Measurements from ENCODE around the gene DNASE1.

Gene DNASE1

DNA sequence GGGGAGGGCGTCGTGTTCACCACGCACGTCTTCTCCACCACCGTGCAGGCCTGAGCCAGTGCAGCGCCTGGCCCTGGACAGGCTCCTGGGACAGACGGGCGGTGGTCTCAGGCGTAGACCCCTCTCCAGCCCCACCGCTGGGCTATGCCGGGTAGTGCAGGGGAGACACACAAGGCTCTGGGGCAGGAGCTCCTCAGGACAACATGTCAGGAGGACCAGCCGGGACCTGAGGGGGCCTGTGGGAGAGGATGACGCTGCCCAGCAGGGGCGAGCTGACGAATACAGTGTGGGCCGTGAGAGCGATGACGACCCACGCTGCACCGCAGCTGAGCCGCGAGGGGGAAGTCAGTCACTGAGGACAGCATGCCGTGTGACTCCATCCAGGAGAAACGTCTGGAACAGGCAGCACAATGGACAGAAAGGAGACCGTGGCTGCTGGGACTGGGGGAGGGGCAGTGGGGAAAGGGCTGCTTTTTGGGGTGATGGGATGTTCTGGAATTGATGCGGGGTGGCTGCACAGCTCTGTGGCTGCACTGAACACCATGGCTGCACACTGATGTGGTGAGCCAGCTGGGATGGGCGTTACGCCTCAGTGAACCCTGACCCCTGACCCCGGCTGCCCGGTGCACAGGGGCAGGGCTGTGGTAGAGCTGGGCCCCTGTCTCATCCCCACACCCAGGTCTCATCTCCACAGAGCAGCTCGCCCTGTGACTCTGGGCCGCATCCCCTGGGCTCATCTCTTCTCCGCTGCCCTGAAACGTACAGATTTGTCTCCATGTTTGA lies 20.2 kb downstream of the DNASE1 start:
- H3K4me1 ChIP-seq, result peaks cover 0 to 4% (median 0%) of the 10 kb centered on the region in 10 experiments; a peak in 4 of 20 replicates
- no peak overlapping the region for H3K27ac ChIP-seq
- H3K4me2 ChIP-seq, result no peak overlapping the region
- H4K20me1 ChIP-seq, result peaks cover 0 to 75% (median 0%) of the 10 kb centered on the region in 11 experiments; a peak in 8 of 22 replicates
- H3K9ac ChIP-seq, result no peak overlapping the region
- peaks cover 82 to 100% (median 94%) of the 10 kb centered on the region in 11 experiments for H3K36me3 ChIP-seq
- TF ChIP-seq Cebpa-rat (IDR thresholded peaks at IDR 0.05), result no peak
- no peaks in the 10 kb centered on the region for H3K27me3 ChIP-seq
- H3K9me3 ChIP-seq (replicated peaks in 1 of 11), result no peaks in the 10 kb centered on the region
- H3K4me3 ChIP-seq, result no peak overlapping the region

DNA sequence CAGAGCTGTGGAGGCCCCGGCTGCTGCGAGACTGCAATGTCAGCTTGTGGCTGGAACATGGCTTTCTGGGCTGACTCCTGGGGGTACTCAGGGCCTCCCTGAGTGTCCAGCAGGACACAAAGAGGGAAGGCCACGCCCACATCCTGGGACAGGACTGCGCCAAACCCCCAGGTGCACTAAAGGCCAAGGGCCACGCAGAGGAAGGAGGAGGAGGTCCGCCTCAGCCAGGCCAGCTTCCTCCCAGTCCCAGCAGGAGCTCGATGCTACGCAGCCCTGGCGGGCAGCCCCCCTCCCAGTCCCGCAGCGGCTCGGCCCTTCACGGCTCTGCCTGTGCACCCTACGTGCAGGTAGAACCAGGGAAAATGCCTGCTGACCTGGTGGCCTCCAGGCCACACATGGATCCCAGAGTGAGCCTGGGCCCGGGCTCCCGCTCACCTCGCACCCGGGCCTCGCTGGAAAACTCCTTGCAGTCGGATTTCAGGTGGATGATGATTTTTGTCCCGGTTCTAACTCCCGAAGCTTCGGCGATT lies 21.2 kb downstream of the DNASE1 start:
- Histone ChIP-seq H3K9me3 (replicated peaks in 1 of 11) (no peaks in the 10 kb centered on the region), H3K4me3 (no peak overlapping the region), H4K20me1 (peaks cover 0 to 77% (median 5%) of the 10 kb centered on the region in 11 experiments; a peak in 10 of 22 replicates), H3K27me3 (no peaks in the 10 kb centered on the region), H3K9ac (no peak overlapping the region), H3K4me1 (peaks cover 0 to 3% (median 0%) of the 10 kb centered on the region in 10 experiments; a peak in 4 of 20 replicates), H3K36me3 (peaks cover 89 to 100% (median 99%) of the 10 kb centered on the region in 11 experiments), H3K27ac (no peak overlapping the region), H3K4me2 (no peak overlapping the region)
- no peak for TF ChIP-seq Cebpa-rat (IDR thresholded peaks at IDR 0.05)

GRCh38 chr16:3677994-3678393 lies 23.5 kb downstream of the DNASE1 start:
- Histone ChIP-seq H3K36me3 (peaks cover 92 to 100% (median 98%) of the 10 kb centered on the region in 11 experiments), H3K4me1 (peaks cover 0 to 6% (median 0%) of the 10 kb centered on the region in 10 experiments; a peak in 3 of 20 replicates), H3K4me3 (no peak overlapping the region), H3K9ac (no peak overlapping the region), H3K9me3 (replicated peaks in 1 of 11) (no peaks in the 10 kb centered on the region), H3K27ac (no peak overlapping the region), H3K4me2 (no peak overlapping the region), H3K27me3 (no peaks in the 10 kb centered on the region), H4K20me1 (peaks cover 0 to 59% (median 7%) of the 10 kb centered on the region in 11 experiments; a peak in 10 of 22 replicates)
- TF ChIP-seq Cebpa-rat (IDR thresholded peaks at IDR 0.05), result no peak

- no peaks in the 10 kb centered on the region for H3K27me3 ChIP-seq
- peaks cover 0 to 6% (median 0%) of the 10 kb centered on the region in 10 experiments; a peak in 3 of 20 replicates for H3K4me1 ChIP-seq
- no peaks in the 10 kb centered on the region for H3K9me3 ChIP-seq (replicated peaks in 1 of 11)
- peaks cover 0 to 43% (median 7%) of the 10 kb centered on the region in 11 experiments; a peak in 7 of 22 replicates for H4K20me1 ChIP-seq
- H3K4me3 ChIP-seq, result no peak overlapping the region
- TF ChIP-seq Cebpa-rat (IDR thresholded peaks at IDR 0.05), result no peak
- no peak overlapping the region for H3K27ac ChIP-seq
- peaks cover 94 to 100% (median 98%) of the 10 kb centered on the region in 11 experiments for H3K36me3 ChIP-seq
- H3K4me2 ChIP-seq, result peak overlapping the region in 1 of 11 experiments; percentile 35; a peak in 2 of 22 replicates
- no peak overlapping the region for H3K9ac ChIP-seq
Measured at GRCh38 chr16:3681206-3681605, 26.7 kb downstream of the DNASE1 start.

GRCh38 chr16:3687021-3687420 lies 32.5 kb downstream of the DNASE1 start:
- H4K20me1 ChIP-seq, result peaks cover 0 to 50% (median 22%) of the 10 kb centered on the region in 11 experiments; a peak in 19 of 22 replicates
- no peaks in the 10 kb centered on the region for H3K27me3 ChIP-seq
- peaks cover 10 to 21% (median 16%) of the 10 kb centered on the region in 10 experiments for H3K4me1 ChIP-seq
- peaks cover 67 to 82% (median 81%) of the 10 kb centered on the region in 11 experiments for H3K36me3 ChIP-seq
- no peak overlapping the region for H3K27ac ChIP-seq
- no peak for TF ChIP-seq Cebpa-rat (IDR thresholded peaks at IDR 0.05)
- H3K4me3 ChIP-seq, result no peak overlapping the region
- H3K9me3 ChIP-seq (replicated peaks in 1 of 11), result no peaks in the 10 kb centered on the region
- H3K9ac ChIP-seq, result no peak overlapping the region
- no peak overlapping the region for H3K4me2 ChIP-seq

GRCh38 chr16:3687792-3688191 lies 33.3 kb downstream of the DNASE1 start:
- peaks cover 10 to 22% (median 16%) of the 10 kb centered on the region in 10 experiments for H3K4me1 ChIP-seq
- peaks cover 60 to 74% (median 73%) of the 10 kb centered on the region in 11 experiments for H3K36me3 ChIP-seq
- no peak for TF ChIP-seq Cebpa-rat (IDR thresholded peaks at IDR 0.05)

DNA sequence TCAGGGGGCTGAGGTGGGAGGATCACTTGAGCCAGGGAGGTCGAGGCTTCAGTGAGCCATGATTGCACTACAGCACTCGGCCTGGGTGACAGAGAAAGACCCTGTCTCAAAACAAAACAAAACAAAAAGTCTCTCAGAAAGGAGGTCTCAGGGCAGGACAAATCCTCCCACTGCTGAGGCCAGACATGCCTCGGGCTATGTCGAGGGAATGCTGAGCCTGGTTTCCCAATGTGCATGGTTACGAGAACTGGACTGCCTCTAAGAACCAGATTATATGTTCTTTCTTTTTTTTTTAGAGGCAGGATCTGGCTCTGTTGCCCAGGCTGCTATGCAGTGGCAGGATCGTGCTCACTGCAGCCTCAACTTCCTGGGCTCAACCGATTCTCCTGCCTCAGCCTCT lies 35.2 kb downstream of the DNASE1 start:
- H3K4me3 ChIP-seq, result no peak overlapping the region
- H3K27ac ChIP-seq, result no peak overlapping the region
- H3K9ac ChIP-seq, result peak overlapping the region in 1 of 11 experiments; percentile 21; a peak in 1 of 22 replicates
- H3K36me3 ChIP-seq, result peaks cover 49 to 68% (median 63%) of the 10 kb centered on the region in 11 experiments
- H3K4me1 ChIP-seq, result peaks cover 10 to 22% (median 16%) of the 10 kb centered on the region in 10 experiments
- no peaks in the 10 kb centered on the region for H3K9me3 ChIP-seq (replicated peaks in 1 of 11)
- TF ChIP-seq Cebpa-rat (IDR thresholded peaks at IDR 0.05), result no peak
- H4K20me1 ChIP-seq, result peaks cover 0 to 76% (median 49%) of the 10 kb centered on the region in 11 experiments; a peak in 20 of 22 replicates
- no peak overlapping the region for H3K4me2 ChIP-seq
- H3K27me3 ChIP-seq, result no peaks in the 10 kb centered on the region; a peak in 2 of 22 replicates

More at GRCh38 chr16:3687792-3688191, 33.3 kb downstream of the DNASE1 start:
- Histone ChIP-seq H3K27me3 (no peaks in the 10 kb centered on the region), H3K9me3 (replicated peaks in 1 of 11) (no peaks in the 10 kb centered on the region), H4K20me1 (peaks cover 0 to 58% (median 30%) of the 10 kb centered on the region in 11 experiments; a peak in 19 of 22 replicates), H3K4me2 (no peak overlapping the region), H3K27ac (no peak overlapping the region), H3K4me3 (no peak overlapping the region), H3K9ac (no peak overlapping the region)

DNA sequence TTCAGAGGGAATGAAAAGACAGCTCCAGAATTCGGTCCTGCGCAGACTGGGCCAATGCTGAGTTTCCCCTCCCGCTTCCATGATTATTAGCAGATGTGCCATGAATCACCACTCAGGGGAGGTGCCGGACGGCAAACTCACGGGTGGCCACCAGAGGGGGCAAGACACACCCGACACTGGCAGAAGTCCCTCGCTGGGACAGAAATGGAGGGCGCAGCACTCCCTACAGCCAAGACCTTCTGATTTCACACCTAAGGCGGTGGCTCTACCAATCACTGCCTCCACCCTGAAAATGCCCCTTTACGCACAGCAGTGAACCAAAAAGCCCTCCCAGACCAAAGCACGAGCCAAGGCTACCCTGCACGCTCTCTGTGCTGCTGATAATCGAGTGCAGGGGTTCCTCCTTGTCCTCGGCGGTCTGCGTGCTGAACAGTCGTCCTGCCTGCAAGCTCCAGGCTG lies 36.0 kb downstream of the DNASE1 start:
- Histone ChIP-seq H3K27ac (no peak overlapping the region), H3K9me3 (replicated peaks in 1 of 11) (no peaks in the 10 kb centered on the region), H4K20me1 (peaks cover 0 to 76% (median 57%) of the 10 kb centered on the region in 11 experiments; a peak in 21 of 22 replicates), H3K4me2 (peak overlapping the region; percentile 39 to 80 (median 60)), H3K27me3 (no peaks in the 10 kb centered on the region; a peak in 2 of 22 replicates), H3K4me3 (no peak overlapping the region), H3K36me3 (peaks cover 42 to 68% (median 57%) of the 10 kb centered on the region in 11 experiments), H3K4me1 (peaks cover 13 to 24% (median 16%) of the 10 kb centered on the region in 10 experiments), H3K9ac (no peak overlapping the region)
- TF ChIP-seq Cebpa-rat (IDR thresholded peaks at IDR 0.05), result no peak
